Activated CD4-positive, alpha-beta T cell treated with anti-CD3 and anti-CD28 coated beads, Interleukin-2, amount 10 ng/mL, durations not matched to agents 7 days and 5 days (primary cell): ENCODE measurements around the gene ZDHHC15. TPM values are rescaled to one million over a fixed set of nuclear protein-coding genes. Genes with fewer than 3 reads are reported as not detected.
"Not testable (repeated sequence)": the region's sequence is repeated elsewhere in the genome, so short reads cannot be mapped to it uniquely, and the experiment has no call there.

Experiments used
- CTCF ChIA-PET: fragments of 350-600 bp; sonication (Branson Sonifier 250); formaldehyde crosslinking; loops from one replicate; lab custom pipeline; 2021; ENCODE audit warnings: antibody characterized with exemption; lab: Charles Lee
- POLR2A ChIA-PET: fragments of 350-600 bp; sonication (Branson Sonifier 250); formaldehyde crosslinking; loops from one replicate; lab custom pipeline; 2021; ENCODE audit warnings: antibody characterized with exemption; lab: Charles Lee
- DNase-seq: peaks from one replicate; pipeline ENCODE4 v3.0.0-alpha.2; 2020
- H3K27ac Mint-ChIP-seq: one replicate; pipeline ENCODE4 v1.8.0; 2021; ENCODE audit warnings: mild to moderate bottlenecking, moderate library complexity, mixed read lengths
- H3K27me3 Mint-ChIP-seq: one replicate; pipeline ENCODE4 v1.8.0; 2021; ENCODE audit warnings: mixed read lengths
- H3K36me3 Mint-ChIP-seq: one replicate; pipeline ENCODE4 v1.8.0; 2021; ENCODE audit warnings: low read depth, mixed read lengths
- H3K4me1 Mint-ChIP-seq: one replicate; pipeline ENCODE4 v1.8.0; 2021; ENCODE audit warnings: mixed read lengths
- H3K4me3 Mint-ChIP-seq: one replicate; pipeline ENCODE4 v1.8.0; 2021; ENCODE audit warnings: mild to moderate bottlenecking, moderate library complexity, mixed read lengths
- H3K9me3 Mint-ChIP-seq: one replicate; pipeline ENCODE4 v1.8.0; 2021; ENCODE audit warnings: mixed read lengths
- total RNA-seq, 2 experiments: library from RNA; stranded (reverse); gene quantifications; one replicate each; pipeline ENCODE4 v1.2.3, GENCODE V29; 2021

The ZDHHC15 gene
- total RNA-seq, 2 experiments from 2014 or later, result 0.04 to 0.05 TPM

- DNase-seq, result no peak
- no peak overlapping the region for H3K27ac Mint-ChIP-seq
- H3K36me3 Mint-ChIP-seq, result peaks cover 2% of the 10 kb centered on the region
- H3K4me1 Mint-ChIP-seq, result no peaks in the 10 kb centered on the region
- no peaks in the 10 kb centered on the region for H3K27me3 Mint-ChIP-seq
- H3K9me3 Mint-ChIP-seq, result no peaks in the 10 kb centered on the region
- H3K4me3 Mint-ChIP-seq, result no peak overlapping the region
- POLR2A ChIA-PET, result no interaction called here
- CTCF ChIA-PET, result no interaction called here
Observed at GRCh38 chrX:75365243-75365975, 157.4 kb downstream of the ZDHHC15 start.

- no peak for DNase-seq
Observed at GRCh38 chrX:75361788-75362187, 161.0 kb downstream of the ZDHHC15 start.

GRCh38 chrX:75348601-75349000 lies 174.2 kb downstream of the ZDHHC15 start:
- DNase-seq, H3K36me3 Mint-ChIP-seq, H3K9me3 Mint-ChIP-seq, H3K27ac Mint-ChIP-seq, CTCF ChIA-PET, H3K4me1 Mint-ChIP-seq, H3K27me3 Mint-ChIP-seq, POLR2A ChIA-PET, H3K4me3 Mint-ChIP-seq: not testable (repeated sequence)

More at GRCh38 chrX:75361788-75362187, 161.0 kb downstream of the ZDHHC15 start:
- no peaks in the 10 kb centered on the region for H3K27me3 Mint-ChIP-seq
- H3K27ac Mint-ChIP-seq, result no peak overlapping the region
- ChIA-PET CTCF (no interaction called here), POLR2A (no interaction called here)
- H3K4me1 Mint-ChIP-seq, result no peaks in the 10 kb centered on the region
- H3K4me3 Mint-ChIP-seq, result no peak overlapping the region
- no peaks in the 10 kb centered on the region for H3K9me3 Mint-ChIP-seq
- H3K36me3 Mint-ChIP-seq, result peaks cover 2% of the 10 kb centered on the region

DNA sequence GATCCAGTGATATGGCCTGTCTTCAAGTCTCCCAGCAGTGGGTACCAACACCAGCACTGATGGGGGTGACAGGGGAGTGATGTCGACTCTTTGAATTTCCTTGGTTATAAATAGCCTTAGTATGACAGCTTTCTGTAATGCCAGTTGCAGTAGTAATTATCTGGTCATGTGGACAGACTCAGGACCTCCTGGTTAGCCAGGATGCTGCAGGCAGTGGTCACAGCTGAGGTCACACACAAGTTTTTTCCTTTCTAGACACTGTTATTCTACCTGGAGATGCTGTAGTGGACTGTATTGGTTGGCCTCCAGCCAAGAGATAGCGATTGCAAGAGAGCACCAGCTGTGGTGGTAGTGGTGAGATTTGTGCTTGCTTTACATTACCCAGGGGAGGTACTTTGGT lies 185.3 kb downstream of the ZDHHC15 start:
- Mint-ChIP-seq H3K9me3 (no peaks in the 10 kb centered on the region), H3K27me3 (no peaks in the 10 kb centered on the region), H3K4me3 (no peak overlapping the region), H3K4me1 (no peaks in the 10 kb centered on the region), H3K36me3 (peaks cover 8% of the 10 kb centered on the region), H3K27ac (no peak overlapping the region)
- ChIA-PET CTCF (no interaction called here), POLR2A (no interaction called here)
- DNase-seq, result no peak

GRCh38 chrX:75335127-75335458 lies 187.7 kb downstream of the ZDHHC15 start:
- ChIA-PET POLR2A (no interaction called here), CTCF (no interaction called here)
- no peak overlapping the region for H3K27ac Mint-ChIP-seq
- H3K36me3 Mint-ChIP-seq, result peaks cover 27% of the 10 kb centered on the region
- no peaks in the 10 kb centered on the region for H3K27me3 Mint-ChIP-seq
- H3K9me3 Mint-ChIP-seq, result peaks cover 4% of the 10 kb centered on the region
- no peaks in the 10 kb centered on the region for H3K4me1 Mint-ChIP-seq
- no peak overlapping the region for H3K4me3 Mint-ChIP-seq
- DNase-seq, result no peak

DNA sequence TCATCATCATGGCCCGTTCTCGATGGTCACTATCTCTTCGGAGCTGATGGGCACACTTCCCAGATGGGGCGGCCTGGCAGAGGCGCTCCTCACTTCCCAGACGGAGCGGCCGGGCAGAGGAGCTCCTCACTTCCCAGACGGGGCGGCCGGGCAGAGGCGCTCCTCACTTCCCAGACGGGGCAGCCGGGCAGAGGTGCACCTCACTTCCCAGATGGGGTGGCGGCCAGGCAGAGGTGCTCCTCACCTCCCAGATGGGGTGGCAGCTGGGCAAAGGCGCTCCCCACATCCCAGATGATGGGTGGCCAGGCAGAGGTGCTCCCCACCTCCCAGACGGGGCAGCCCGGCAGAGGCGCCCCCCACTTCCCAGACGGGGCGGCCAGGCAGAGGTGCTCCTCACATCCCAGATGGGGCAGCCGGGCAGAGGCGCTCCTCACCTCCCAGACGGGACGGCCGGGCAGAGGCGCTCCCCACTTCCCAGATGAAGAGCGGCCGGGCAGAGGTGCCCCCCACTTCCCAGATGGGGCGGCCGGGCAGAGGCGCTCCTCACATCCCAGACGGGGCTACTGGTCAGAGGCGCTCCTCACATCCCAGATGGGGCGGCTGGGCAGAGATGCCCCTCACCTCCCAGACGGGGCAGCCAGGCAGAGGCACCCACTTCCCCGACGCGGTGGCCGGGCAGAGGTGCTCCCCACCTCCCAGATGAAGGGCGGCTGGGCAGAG lies 188.3 kb downstream of the ZDHHC15 start:
- H3K9me3 Mint-ChIP-seq, POLR2A ChIA-PET: not testable (repeated sequence)
- H3K36me3 Mint-ChIP-seq, result peaks cover 32% of the 10 kb centered on the region

GRCh38 chrX:75327607-75328006 lies 195.2 kb downstream of the ZDHHC15 start:
- CTCF ChIA-PET, result no interaction called here
- DNase-seq, result no peak
- no peaks in the 10 kb centered on the region for H3K4me1 Mint-ChIP-seq
- peaks cover 58% of the 10 kb centered on the region for H3K36me3 Mint-ChIP-seq
- no peaks in the 10 kb centered on the region for H3K27me3 Mint-ChIP-seq
- H3K4me3 Mint-ChIP-seq, result no peak overlapping the region
- H3K27ac Mint-ChIP-seq, result no peak overlapping the region
- POLR2A ChIA-PET, result no interaction called here
- peaks cover 12% of the 10 kb centered on the region for H3K9me3 Mint-ChIP-seq

More for the DNA sequence above, 188.3 kb downstream of the ZDHHC15 start:
- H3K4me1 Mint-ChIP-seq, H3K27me3 Mint-ChIP-seq, DNase-seq, H3K27ac Mint-ChIP-seq, H3K4me3 Mint-ChIP-seq, CTCF ChIA-PET: not testable (repeated sequence)

Other genes with a start within 250 kb of the ZDHHC15 start
- 10 to 100 TPM; 12.8 to 15.2 TPM for gene UPRT, start 249.0 kb downstream of the ZDHHC15 start, total RNA-seq